ENCODE data around the gene ATOSA. TPM values are rescaled to one million over a fixed set of nuclear protein-coding genes. Genes with fewer than 3 reads are reported as not detected.

The ATOSA gene, protein sequence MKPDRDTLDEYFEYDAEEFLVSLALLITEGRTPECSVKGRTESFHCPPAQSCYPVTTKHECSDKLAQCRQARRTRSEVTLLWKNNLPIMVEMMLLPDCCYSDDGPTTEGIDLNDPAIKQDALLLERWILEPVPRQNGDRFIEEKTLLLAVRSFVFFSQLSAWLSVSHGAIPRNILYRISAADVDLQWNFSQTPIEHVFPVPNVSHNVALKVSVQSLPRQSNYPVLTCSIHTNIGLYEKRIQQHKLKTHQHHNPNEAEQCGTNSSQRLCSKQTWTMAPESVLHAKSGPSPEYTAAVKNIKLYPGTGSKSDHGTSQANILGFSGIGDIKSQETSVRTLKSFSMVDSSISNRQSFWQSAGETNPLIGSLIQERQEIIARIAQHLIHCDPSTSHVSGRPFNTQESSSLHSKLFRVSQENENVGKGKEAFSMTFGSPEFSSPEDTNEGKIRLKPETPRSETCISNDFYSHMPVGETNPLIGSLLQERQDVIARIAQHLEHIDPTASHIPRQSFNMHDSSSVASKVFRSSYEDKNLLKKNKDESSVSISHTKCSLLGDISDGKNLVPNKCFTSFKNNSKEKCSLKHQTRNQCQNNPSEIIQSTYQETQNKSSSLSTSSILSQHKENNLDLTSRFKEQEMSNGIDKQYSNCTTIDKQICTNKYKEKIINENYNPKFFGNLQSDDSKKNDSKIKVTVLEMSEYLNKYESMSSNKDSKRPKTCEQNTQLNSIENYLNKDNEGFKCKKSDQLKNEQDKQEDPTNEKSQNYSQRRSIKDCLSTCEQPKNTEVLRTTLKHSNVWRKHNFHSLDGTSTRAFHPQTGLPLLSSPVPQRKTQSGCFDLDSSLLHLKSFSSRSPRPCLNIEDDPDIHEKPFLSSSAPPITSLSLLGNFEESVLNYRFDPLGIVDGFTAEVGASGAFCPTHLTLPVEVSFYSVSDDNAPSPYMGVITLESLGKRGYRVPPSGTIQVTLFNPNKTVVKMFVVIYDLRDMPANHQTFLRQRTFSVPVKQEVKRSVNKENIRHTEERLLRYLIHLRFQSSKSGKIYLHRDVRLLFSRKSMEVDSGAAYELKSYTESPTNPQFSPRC
- total RNA-seq (10 to 100 TPM; 31.4 to 77.8 TPM), polyA plus RNA-seq (10 to 100 TPM; 12.8 to 20.9 TPM)

DNA sequence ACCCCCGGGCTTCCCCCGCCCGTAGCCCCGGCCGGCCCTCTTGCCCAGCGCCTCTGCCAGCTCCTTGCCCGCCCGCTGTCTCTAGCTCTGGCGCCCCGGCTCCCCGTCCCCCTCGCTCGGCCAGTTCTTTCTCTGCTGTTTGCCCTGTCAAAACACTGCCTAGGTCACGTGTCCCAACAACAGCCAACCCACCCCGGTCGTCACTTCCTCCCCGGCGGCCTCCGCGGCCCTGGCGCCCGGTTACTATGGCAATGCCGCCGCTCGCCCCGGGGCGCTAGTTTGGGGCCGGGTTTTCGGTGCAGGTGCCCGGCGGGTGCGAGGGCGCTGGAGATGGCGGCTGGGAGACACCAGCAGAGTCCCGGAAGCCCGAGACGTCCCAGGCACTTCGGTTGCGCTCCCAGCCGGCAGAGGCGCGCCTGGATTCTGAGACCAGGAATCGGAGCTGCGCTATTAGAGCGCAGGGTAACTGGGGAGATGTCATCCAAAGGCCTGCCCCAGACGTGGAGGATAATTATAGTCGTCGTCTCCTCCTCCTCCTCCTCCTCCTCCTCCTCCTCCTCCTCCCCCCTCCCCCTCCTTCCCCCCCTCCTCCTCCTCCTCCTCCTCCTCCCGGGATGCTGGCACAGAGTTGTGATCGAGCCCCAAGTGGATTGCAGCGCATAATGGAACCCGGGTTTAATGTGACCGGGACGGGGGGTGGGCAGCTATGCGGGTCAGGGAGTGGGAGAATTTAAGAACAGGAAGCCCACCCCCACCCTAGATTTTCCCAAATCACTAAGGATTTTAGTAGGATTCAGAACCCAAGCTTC, at the start of gene ATOSA:
Gene ATOSA, minus strand, starts transcription at position 157 of the 809 bp plus-strand sequence. CDS start 1,367 bp downstream, outside the sequence.
- TF ChIP-seq HNF4A (conservative IDR thresholded peaks at IDR 0.05) (no peak), NR2F2 (IDR thresholded peaks at IDR 0.05) (no peak), GABPA (IDR thresholded peaks at IDR 0.05 in 1 of 2, conservative IDR thresholded peaks at IDR 0.05 in 1 of 2) (peak; percentile 34 to 83), FOXA1 (IDR thresholded peaks at IDR 0.05) (no peak), RAD21 (IDR thresholded peaks at IDR 0.05) (peak in 1 of 2 donors; percentile 17), YY1 (IDR thresholded peaks at IDR 0.05) (peak; percentile 53), TAF1 (conservative IDR thresholded peaks at IDR 0.05) (peak; percentile 29)
- TF ChIP-seq, protein P1, sequence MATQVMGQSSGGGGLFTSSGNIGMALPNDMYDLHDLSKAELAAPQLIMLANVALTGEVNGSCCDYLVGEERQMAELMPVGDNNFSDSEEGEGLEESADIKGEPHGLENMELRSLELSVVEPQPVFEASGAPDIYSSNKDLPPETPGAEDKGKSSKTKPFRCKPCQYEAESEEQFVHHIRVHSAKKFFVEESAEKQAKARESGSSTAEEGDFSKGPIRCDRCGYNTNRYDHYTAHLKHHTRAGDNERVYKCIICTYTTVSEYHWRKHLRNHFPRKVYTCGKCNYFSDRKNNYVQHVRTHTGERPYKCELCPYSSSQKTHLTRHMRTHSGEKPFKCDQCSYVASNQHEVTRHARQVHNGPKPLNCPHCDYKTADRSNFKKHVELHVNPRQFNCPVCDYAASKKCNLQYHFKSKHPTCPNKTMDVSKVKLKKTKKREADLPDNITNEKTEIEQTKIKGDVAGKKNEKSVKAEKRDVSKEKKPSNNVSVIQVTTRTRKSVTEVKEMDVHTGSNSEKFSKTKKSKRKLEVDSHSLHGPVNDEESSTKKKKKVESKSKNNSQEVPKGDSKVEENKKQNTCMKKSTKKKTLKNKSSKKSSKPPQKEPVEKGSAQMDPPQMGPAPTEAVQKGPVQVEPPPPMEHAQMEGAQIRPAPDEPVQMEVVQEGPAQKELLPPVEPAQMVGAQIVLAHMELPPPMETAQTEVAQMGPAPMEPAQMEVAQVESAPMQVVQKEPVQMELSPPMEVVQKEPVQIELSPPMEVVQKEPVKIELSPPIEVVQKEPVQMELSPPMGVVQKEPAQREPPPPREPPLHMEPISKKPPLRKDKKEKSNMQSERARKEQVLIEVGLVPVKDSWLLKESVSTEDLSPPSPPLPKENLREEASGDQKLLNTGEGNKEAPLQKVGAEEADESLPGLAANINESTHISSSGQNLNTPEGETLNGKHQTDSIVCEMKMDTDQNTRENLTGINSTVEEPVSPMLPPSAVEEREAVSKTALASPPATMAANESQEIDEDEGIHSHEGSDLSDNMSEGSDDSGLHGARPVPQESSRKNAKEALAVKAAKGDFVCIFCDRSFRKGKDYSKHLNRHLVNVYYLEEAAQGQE (IDR thresholded peaks at IDR 0.05) = peak; percentile 14
- Histone ChIP-seq H3K36me3 (ENCODE audit: control insufficient read depth in 4 of 4, insufficient read depth in 3 of 4, low read depth in 1 of 4, low read length in 3 of 4) (peaks cover 0 to 7% (median 1%) of the 10 kb centered on the region in 4 donors), H3K27me3 (ENCODE audit: control insufficient read depth in 4 of 4, insufficient read depth in 4 of 4, low read length in 3 of 4) (no peaks in the 10 kb centered on the region), H3K4me1 (ENCODE audit: control insufficient read depth in 4 of 4, insufficient read depth in 4 of 4, low read length in 3 of 4) (peaks cover 3 to 26% (median 18%) of the 10 kb centered on the region in 4 donors), H3K9me3 (ENCODE audit: control insufficient read depth in 4 of 4, low read length in 3 of 4) (no peaks in the 10 kb centered on the region), H3K4me3 (ENCODE audit: low read depth in 1 of 3, low read length in 3 of 3) (peak within 1 kb of the TSS; percentile 76 to 97 (median 80)), H3K27ac (ENCODE audit: low read depth in 1 of 2, low read length in 2 of 2) (peak within 1 kb of the TSS; percentile 96 to 100), H3K9ac (ENCODE audit: low read depth in 1 of 2, low read length in 2 of 2) (peak within 1 kb of the TSS; percentile 89 to 93)
- peak; percentile 91 for DNase-seq (ENCODE audit: low spot score)
- WGBS = 2% methylated on average over 55 of the region's 55 CpGs

- no peak overlapping the region for H3K9ac ChIP-seq (ENCODE audit: low read depth in 1 of 2, low read length in 2 of 2)
- no peaks in the 10 kb centered on the region for H3K27me3 ChIP-seq (ENCODE audit: control insufficient read depth in 4 of 4, insufficient read depth in 4 of 4, low read length in 3 of 4)
- H3K36me3 ChIP-seq (ENCODE audit: control insufficient read depth in 4 of 4, insufficient read depth in 3 of 4, low read depth in 1 of 4, low read length in 3 of 4) = no peaks in the 10 kb centered on the region
- no peak overlapping the region for H3K4me3 ChIP-seq (ENCODE audit: low read depth in 1 of 3, low read length in 3 of 3)
- TF ChIP-seq GABPA (IDR thresholded peaks at IDR 0.05 in 1 of 2, conservative IDR thresholded peaks at IDR 0.05 in 1 of 2) (no peak), EGR1 (IDR thresholded peaks at IDR 0.05; ENCODE audit: low read depth in 2 of 2) (no peak), FOXA2 (IDR thresholded peaks at IDR 0.05) (no peak), SP1 (IDR thresholded peaks at IDR 0.05) (no peak), RXRA (IDR thresholded peaks at IDR 0.05) (no peak), JUND (IDR thresholded peaks at IDR 0.05) (no peak), FOXA1 (IDR thresholded peaks at IDR 0.05) (no peak), RAD21 (IDR thresholded peaks at IDR 0.05) (no peak)
- TF ChIP-seq, protein P2, sequence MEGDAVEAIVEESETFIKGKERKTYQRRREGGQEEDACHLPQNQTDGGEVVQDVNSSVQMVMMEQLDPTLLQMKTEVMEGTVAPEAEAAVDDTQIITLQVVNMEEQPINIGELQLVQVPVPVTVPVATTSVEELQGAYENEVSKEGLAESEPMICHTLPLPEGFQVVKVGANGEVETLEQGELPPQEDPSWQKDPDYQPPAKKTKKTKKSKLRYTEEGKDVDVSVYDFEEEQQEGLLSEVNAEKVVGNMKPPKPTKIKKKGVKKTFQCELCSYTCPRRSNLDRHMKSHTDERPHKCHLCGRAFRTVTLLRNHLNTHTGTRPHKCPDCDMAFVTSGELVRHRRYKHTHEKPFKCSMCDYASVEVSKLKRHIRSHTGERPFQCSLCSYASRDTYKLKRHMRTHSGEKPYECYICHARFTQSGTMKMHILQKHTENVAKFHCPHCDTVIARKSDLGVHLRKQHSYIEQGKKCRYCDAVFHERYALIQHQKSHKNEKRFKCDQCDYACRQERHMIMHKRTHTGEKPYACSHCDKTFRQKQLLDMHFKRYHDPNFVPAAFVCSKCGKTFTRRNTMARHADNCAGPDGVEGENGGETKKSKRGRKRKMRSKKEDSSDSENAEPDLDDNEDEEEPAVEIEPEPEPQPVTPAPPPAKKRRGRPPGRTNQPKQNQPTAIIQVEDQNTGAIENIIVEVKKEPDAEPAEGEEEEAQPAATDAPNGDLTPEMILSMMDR (IDR thresholded peaks at IDR 0.05; ENCODE audit: low read depth, low read length, missing input control) = no peak
- TF ChIP-seq, protein P3, sequence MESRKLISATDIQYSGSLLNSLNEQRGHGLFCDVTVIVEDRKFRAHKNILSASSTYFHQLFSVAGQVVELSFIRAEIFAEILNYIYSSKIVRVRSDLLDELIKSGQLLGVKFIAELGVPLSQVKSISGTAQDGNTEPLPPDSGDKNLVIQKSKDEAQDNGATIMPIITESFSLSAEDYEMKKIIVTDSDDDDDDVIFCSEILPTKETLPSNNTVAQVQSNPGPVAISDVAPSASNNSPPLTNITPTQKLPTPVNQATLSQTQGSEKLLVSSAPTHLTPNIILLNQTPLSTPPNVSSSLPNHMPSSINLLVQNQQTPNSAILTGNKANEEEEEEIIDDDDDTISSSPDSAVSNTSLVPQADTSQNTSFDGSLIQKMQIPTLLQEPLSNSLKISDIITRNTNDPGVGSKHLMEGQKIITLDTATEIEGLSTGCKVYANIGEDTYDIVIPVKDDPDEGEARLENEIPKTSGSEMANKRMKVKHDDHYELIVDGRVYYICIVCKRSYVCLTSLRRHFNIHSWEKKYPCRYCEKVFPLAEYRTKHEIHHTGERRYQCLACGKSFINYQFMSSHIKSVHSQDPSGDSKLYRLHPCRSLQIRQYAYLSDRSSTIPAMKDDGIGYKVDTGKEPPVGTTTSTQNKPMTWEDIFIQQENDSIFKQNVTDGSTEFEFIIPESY (IDR thresholded peaks at IDR 0.05) = no peak
- no peak for DNase-seq (ENCODE audit: low spot score)
- 83% methylated on average over 2 of the region's 2 CpGs for WGBS
- H3K4me1 ChIP-seq (ENCODE audit: control insufficient read depth in 4 of 4, insufficient read depth in 4 of 4, low read length in 3 of 4) = peaks cover 3 to 14% (median 12%) of the 10 kb centered on the region in 4 donors
- no peaks in the 10 kb centered on the region for H3K9me3 ChIP-seq (ENCODE audit: control insufficient read depth in 4 of 4, low read length in 3 of 4)
- H3K27ac ChIP-seq (ENCODE audit: low read depth in 1 of 2, low read length in 2 of 2) = no peak overlapping the region
Observed at GRCh38 chr15:52728899-52729298, 49.7 kb upstream of the ATOSA start.

Measured in liver (tissue), 9 donors.